ENCODE data around the gene TP53TG5.
A peak's percentile ranks its signal among the peaks of the same experiment; 100 is the strongest.

Gene TP53TG5

GRCh38 chr20:45406260-45407066 lies 28.3 kb upstream of the TP53TG5 start (continued):
- no peak for TF ChIP-seq ZBTB49 (tag by site-specific recombination; IDR thresholded peaks at IDR 0.05; ENCODE audit: low read depth)
- no peak for TF ChIP-seq ZNF19 (tag by site-specific recombination; IDR thresholded peaks at IDR 0.05; ENCODE audit: low read depth)
- TF ChIP-seq TRIM28 (IDR thresholded peaks at IDR 0.05; ENCODE audit: borderline replicate concordance, low read length) = no peak
- peak; percentile 77 for TF ChIP-seq ZBTB20 (tag by site-specific recombination; IDR thresholded peaks at IDR 0.05)
- no peak for TF ChIP-seq ZNF623 (tag by site-specific recombination; IDR thresholded peaks at IDR 0.05)
- no peak for TF ChIP-seq ZNF394 (tag by site-specific recombination; IDR thresholded peaks at IDR 0.05; ENCODE audit: borderline replicate concordance)
- TF ChIP-seq ZNF513 (tag by site-specific recombination; IDR thresholded peaks at IDR 0.05) = peak; percentile 87
- no peak for TF ChIP-seq PRDM2 (tag by site-specific recombination; IDR thresholded peaks at IDR 0.05; ENCODE audit: borderline replicate concordance)
- no peak for TF ChIP-seq ZNF157 (tag by site-specific recombination; IDR thresholded peaks at IDR 0.05)
- no peak for TF ChIP-seq ZNF37A (tag by site-specific recombination; IDR thresholded peaks at IDR 0.05)
- TF ChIP-seq ZNF114 (tag by site-specific recombination; IDR thresholded peaks at IDR 0.05) = no peak
- TF ChIP-seq ZNF148 (tag by site-specific recombination; IDR thresholded peaks at IDR 0.05; ENCODE audit: borderline replicate concordance) = no peak
- no peak for TF ChIP-seq ZNF571 (tag by site-specific recombination; IDR thresholded peaks at IDR 0.05)
- TF ChIP-seq ZBTB26 (tag by site-specific recombination; optimal IDR thresholded peaks at IDR 0.05) = peak; percentile 100
- no peak for TF ChIP-seq GLI2 (tag by site-specific recombination; IDR thresholded peaks at IDR 0.05; ENCODE audit: borderline replicate concordance, low read depth)
- no peak for TF ChIP-seq ZNF704 (tag by site-specific recombination; IDR thresholded peaks at IDR 0.05)
- 0 out of 2 replicates have a peak, but pooled peaks have one; percentile 31 for TF ChIP-seq ZFP37 (tag by site-specific recombination; IDR thresholded peaks at IDR 0.05)
- TF ChIP-seq ZNF350 (tag by site-specific recombination; IDR thresholded peaks at IDR 0.05) = no peak
- no peak for TF ChIP-seq ZNF654 (tag by site-specific recombination; IDR thresholded peaks at IDR 0.05; ENCODE audit: low read depth)
- no peak for TF ChIP-seq ZBTB44 (tag by site-specific recombination; IDR thresholded peaks at IDR 0.05)
- TF ChIP-seq PRDM1 (tag by site-specific recombination; IDR thresholded peaks at IDR 0.05) = no peak

Data from HEK293 (cell line).